ENCODE results near the gene HAVCR2.
"Not testable (repeated sequence)": the region's sequence is repeated elsewhere in the genome, so short reads cannot be mapped to it uniquely, and the experiment has no call there.

The HAVCR2 gene

DNA sequence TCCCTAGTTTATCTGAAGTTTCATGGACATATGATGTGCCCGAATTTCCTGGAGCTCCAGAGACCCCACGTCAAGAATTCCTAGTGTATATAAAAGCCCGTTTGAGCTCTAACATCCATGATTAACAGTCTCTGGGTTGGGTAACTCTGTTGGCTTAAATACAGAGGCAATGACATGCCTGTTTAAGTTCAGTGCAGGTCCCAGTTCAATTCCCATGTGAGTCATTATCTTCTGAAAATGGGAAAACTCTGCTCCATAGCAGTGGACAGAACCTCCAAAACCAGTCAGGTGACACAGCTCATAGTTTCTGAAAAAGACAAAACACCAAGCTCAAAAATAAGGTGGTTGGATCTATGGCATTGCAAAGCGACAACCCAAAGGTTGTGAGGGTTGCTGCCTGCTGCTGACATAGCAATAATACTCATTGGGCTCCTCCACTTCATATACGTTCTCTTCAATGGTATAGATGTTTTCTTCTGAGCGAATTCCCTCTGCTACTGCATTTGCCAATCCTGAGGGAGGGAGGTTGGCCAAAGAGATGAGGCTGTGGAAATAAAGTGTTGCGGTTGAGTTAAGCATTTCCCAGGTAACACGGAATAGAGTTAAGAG is 22.0 kb downstream of the HAVCR2 start:
- DNase-seq = no peak

DNA sequence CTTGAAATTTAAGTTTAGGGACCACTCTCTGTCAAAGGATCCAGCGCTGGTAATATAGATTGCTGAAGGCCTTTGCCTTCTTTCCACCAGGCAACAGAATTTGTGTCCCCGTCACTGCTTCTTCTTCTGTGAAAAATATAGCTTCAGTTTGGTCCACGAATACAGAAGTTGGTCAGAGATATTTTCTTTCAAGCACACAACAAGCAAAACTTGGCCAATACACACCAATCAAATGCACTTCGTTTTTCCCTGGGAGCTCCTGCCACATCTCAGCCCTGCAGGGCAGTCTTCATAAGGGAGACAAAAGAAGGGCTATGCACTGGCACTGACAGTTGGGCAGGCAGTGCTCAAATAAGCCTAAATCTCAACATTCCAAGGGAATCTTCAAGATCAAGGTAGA is 22.9 kb downstream of the HAVCR2 start:
- DNase-seq = no peak

DNA sequence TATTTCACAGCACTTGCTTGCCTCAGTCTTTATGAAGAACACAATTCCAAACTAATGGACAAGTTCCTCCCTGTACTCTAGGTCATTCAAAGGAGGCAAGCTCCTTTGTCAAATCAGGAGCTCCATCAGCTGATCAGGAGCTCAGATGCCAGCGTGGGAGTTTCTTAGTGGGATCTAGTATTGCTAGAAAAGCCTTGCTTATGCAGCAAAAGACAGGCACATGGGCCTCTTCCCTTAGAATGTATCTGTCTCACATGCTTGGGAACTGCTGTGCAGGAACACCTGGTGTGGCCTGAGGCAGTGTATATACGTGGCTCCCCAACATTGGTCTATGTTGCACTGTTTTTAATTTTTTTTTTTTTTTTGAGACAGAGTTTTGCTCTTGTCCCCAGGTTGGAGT is 28.6 kb downstream of the HAVCR2 start:
- no peak for DNase-seq

DNA sequence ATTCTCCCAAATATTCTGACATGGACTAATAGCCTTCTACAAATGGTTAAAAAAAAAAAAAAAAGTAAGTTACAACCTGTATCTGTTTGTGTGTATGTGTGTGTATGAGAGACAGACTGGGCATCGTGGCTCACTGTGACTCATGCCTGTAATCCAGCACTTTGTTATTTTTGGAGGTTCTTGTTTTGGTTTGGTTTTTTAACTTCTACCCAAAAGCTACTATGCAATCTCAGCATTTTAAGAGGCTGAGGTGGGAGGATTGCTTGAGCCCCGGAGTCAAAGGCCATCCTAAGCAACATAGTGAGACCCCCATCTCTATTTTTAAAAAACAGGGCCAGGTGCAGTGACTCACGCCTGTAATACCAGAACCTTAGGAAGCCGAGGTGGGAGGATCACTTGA is 32.3 kb downstream of the HAVCR2 start:
- no peak for DNase-seq

DNA sequence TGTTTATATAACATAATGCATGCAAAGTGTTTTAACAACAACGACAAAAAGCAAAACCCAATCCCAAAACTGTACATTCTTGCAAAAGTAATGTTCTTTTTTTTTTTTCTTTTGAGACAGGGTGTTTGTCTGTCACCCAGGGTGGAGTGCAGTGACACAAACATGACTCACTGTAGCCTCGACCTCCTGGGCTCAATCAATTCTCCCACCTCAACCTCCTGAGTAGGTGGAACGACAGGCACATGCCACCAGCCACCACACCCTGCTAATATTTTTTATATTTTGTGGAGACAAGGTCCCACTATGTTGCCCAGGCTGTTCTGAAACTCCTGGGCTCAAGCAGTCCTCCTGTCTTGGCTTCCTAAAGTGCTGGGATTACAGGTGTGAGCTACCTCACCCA is 36.3 kb downstream of the HAVCR2 start:
- DNase-seq = no peak

DNA sequence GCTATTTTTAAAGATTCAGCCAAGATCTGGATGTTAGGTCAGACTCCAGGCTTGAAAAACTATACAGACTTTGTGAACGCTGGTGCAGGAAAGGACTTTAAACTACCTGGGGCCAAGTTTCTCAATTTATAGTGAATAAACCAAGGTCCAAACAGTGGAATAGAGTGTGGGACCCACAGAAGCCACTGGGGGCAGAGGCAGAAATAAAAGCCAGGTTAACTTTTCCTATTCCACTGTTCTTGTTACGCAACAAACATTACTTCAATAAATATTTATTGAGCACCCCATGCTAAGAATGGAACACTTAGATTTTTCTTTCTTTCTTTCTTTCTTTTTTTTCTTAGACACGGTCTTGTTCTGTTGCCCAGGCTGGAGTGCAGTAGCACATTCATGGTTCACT is 38.9 kb downstream of the HAVCR2 start:
- DNase-seq = no peak

DNA sequence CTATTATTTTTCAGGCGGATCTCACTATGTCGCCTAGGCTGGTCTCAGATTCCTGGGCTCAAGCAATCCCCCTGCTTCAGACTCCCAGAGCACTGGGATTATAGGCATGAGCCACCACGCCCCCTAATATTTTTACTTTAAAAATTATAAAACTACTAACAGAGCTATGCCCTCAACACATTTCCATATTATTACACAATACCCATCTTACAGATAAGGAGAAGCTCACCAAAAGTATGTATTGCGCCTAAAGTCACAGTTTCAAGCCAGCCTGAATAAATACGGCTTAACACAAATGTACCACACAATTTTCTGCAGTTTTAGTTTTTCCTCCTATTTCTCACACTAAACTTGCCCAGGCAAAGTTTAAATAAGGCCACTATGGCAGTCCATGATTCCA is 40.1 kb downstream of the HAVCR2 start:
- no peak for DNase-seq

DNA sequence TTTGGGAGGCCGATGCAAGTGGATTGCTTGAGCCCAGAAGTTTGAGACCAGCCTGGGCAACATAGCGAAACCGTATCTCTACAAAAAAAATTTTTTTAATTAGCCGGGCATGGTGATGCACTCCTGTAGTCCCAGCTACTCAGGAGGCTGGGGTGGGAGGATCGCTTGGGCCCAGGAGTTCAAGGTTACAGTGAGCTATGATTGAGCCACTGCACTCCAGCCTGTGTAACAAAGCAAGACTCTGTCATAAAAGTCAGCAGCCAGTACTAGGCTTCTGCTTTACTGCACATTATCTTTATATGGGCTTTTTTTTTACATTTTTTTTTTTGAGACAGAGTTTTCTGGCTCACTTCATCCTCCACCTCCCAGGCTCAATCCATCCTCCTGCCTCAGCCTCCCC is 40.5 kb downstream of the HAVCR2 start:
- no peak for DNase-seq

DNA sequence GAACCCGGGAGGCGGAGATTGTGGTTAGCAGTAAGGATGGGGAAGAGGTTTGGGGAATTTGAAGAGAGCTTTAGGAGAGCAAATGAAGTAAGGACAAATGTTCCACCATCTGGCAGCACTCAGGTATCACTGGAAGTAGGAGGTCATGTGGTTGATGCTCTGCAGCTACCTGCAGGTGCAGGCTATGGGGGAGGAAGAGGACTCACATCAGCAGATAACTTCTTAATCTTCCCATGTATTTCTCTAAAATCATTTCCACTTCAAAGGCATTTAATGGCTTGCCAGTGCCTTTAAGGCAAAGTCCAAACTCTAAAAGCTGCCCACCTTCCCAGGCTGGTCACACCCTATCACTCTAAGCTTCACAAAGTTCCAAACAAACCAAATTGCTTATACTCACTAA is 41.8 kb downstream of the HAVCR2 start:
- no peak for DNase-seq

DNA sequence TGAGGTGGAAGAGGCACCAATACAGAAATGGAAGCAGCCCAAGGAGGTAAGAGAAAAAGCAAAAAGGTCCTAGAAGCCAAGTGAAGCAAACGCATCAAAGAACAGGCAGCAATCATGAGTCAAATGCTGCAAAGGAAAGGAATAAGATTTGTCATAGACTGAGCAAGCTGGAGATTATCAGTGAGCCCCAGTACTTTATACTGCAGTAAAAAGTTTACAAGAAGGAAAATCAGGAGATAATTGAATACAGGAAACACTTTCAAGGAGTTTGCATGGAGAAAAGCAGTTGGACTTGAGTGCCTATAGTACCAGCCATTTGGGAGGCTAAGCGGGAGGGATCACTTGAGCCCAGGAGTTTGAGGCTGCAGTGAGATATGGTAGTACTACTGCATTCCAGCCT is 42.8 kb downstream of the HAVCR2 start:
- DNase-seq = no peak

DNA sequence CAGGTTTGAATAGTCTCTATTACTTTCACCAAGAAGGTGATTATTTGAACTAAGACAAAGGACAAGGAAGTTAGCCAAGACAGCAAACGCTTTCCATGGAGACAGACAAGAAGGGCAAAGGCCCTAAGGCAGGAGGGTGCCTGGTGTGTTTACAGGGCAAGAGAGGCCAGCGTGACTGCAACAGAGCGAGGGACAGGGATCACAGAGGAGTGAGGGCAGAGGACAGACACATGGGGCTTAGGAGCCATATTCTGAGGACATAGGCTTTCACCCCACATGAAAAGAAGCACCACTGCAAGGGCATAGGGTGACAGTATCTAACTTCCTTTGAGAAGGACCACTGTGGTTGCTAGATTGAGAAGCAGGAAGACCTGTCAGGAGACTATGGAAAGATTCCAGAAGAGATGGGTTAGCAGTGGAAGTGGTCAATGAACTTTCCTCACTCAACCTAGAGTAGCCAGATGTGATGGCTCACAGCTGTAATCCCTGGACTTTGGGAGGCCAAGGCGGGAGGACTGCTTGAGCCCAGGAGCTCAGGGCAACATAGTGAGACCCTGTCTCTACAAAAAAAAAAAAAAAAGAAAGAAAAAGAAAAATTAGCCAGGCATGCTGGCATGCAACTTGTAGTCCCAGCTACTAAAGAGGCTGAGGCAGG is 44.9 kb downstream of the HAVCR2 start:
- DNase-seq = no peak

DNA sequence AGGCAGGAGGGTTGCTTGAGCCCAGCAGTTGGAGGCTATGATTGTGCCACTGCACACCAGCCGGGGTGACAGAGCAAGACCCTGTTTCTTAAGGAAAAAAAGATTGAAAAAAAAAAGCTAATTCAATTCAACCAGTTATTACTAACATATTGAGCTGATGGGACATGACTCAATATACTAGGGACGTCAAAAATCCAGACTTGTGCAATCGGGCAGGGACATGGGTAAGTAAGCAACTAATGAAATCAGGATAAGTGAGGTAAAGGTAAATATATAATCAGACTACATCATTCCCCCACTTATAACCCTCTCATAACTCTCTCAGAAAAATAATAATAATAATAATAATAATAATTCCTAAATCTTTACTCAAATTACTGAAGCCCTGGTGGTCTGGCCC is 49.0 kb downstream of the HAVCR2 start:
- no peak for DNase-seq

DNA sequence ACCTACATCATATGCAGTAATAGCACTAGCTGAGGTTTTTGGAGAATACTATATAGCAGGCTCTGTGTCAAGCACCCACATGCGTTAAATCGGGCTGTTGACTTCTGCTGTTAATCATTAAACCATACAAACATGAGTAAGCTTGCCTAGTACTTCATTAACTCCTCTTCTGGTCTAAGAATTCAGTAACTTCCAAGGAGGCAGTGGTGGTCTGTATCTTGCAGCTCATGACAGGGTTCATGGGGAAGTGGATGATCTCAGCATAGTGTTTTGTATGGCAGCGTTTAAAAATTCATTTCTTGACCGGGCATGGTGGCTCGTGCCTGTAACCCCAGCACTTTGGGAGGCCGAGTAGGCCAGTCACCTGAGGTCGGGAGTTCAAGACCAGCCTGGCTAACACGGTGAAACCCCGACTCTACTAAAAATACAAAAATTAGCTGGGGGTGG is 49.7 kb downstream of the HAVCR2 start, which contains the start of gene HAVCR1:
Gene HAVCR1, minus strand, starts transcription at position 24 of the 447 bp plus-strand sequence. CDS start 1,173 bp downstream, outside the sequence.
- no peak for DNase-seq

DNA sequence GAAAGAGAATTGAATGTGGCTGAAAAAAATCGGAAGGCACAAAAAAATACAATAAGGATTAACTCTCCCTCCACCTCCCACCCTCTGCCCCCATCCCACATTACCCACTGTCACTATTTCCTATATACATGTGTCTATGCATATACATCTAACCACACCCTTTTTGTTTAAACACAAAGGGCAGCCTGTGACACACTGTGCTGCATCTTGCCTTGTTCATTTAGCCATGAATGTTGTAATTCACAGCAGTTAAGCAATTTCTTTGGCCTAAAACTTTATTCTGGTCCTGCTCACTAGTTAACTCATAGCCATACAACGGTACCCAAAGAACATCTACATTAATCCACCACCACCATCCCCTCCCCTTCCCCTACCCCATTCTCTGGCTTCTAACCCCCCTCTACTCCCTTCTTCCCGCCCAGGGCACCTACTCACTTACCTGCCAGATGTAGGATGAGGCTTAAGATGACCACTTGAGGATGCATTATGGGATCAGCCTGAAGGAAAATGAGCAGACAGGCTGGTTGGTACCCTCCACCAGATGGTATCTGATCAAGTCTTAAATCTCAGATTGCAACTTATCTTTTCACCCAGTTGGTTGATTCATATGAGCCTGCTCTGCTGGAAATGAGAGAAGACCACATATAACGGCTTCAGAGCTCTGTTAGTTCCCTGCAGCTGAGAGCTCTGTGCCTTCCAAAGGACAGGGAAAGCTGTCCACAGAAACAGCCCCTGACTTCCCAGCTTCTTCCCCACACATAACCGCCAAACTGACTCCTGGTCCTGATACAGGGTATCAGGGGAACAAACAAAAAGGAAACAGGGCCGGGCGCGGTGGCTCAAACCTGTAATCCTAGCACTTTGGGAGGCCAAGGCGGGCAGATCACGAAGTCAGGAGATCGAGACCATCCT is 51.1 kb downstream of the HAVCR2 start:
- no peak for DNase-seq

DNA sequence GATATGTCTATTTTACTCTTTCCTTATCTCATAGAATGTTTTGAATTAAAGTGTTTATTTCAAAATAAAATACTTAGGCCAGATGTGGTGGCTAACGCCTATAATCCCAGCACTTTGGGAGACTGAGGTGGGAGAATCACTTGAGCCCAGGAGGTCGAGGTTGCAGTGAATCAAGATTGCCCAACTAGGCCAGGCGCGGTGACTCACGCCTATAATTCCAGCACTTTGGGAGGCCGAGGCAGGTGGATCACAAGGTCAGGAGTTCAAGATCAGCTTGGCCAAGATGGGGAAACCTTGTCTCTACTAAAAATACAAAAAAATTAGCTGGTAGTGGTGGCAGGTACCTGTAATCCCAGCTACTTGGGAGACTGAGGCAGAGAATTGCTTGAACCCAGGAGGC is 52.0 kb downstream of the HAVCR2 start:
- not testable (repeated sequence) for DNase-seq

DNA sequence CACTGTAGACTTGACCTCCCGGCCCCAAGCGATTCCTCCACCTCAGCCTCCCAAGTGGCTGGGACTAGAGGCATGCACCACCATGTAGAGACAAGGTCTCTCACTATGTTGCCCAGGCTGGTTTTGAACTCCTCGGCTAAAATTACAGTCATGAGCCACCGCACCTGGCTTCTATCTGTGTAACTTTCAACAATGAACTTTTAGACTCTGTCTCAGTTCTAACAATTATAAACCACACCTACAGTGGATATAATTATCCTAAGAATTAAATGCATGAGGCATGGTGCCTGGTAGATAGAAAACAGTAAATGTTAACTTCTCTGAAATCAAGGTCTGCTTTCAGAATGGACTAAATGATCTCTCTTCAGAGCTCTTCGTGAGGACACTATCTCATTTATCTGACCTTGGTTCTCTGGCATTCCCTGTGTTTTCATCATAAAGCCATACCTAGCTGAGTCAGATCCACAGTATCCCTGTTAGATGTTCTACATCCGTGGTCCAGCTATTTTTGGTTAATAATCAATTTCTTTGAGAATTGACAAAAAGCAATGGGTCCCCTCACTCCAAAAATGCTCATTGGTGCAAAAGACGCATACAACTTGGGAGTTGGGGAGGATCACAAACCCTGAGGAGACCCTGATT is 57.1 kb downstream of the HAVCR2 start:
- DNase-seq = no peak

DNA sequence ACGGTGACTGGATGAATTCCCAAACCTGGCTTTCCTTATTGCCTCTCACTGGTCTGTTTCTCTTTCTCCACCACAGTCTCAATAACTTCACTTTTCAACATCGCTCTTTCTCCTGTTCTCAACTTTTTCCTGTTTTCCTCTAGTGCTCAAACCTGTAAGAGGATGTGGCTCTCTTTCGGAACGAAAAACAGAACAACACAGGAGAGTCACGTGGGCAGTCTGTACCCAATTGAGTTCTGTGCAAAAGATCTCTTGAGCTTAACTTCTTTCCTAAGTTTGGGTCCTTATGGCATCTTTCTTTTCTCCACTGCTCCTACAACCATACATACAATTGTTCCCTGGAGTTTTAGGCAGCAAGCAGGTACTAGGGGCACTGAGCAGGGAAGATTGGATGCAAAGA is 58.8 kb downstream of the HAVCR2 start:
- DNase-seq = no peak

DNA sequence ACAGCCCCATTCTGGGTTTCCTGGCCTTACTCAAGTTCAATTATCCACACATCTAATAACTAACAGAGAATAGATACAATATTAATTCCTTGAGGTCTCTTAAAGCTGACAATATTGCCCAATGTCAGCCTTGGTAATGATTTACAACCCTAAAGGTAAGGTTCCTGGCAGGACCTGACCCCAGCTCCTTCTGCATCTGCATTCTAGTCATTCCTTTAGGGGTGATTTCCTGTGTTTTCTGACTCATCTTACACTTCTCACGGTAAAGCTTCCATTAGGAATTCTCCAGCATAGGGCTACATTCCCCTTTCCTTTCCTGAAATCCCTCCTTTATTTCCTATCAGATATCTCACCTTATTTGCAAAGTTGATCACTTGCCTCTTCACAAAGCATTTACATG is 59.2 kb downstream of the HAVCR2 start:
- DNase-seq = no peak

DNA sequence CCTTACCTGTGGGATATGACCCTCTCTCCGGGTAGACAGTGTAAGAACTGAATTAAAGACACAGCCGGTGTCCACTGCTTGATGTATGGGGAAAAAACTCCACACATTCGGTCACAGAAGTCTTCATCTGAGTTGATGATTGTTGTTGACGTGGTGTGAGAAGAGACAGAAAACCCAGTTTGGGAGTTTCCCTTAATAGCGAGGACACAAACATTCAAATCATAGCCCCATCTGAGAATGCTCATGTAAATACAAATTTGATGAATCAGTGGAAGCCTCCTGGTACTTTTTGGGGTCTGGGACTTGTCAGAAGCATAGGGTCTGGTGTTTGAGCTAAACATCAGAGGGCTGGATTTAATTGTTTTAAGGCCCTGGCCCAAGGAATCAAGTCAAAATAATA is 60.9 kb downstream of the HAVCR2 start:
- DNase-seq = no peak

DNA sequence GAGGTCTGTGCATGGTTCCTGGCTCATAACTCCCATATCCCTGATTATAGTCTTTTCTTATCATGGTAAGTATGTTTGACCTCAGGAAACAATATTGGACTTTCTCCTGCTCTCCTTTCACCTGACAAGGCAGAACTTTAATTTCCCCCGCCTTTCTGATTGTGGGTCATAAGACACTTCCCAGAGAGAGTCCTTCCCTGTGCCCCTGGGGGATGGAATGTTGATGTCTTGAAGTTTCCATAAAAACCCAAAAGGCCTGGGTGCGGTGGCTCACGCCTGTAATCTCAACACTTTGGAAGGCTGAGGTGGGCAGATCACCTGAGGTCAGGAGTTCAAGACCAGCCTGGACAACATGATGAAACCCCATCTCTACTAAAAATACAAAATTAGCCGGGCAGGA is 61.8 kb downstream of the HAVCR2 start:
- not testable (repeated sequence) for DNase-seq

DNA sequence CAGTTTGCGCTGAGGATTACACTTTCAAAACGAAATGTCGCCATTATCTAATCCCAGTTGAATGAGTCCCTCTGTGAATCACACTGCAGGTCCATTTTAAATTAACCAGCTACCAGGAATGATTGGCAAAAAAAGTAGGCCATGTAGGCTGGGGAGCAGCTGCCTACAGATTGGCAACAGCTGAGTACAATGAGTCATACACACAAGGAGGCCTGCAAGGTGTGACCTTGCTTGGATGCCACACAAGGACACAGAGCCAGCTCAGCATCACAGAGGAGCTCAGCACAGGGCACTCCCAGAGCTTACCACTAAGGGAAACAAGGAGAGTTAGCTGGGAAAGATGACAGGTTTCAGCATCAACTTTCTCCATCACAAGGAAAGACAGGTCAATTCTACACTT is 62.8 kb downstream of the HAVCR2 start:
- DNase-seq = no peak

DNA sequence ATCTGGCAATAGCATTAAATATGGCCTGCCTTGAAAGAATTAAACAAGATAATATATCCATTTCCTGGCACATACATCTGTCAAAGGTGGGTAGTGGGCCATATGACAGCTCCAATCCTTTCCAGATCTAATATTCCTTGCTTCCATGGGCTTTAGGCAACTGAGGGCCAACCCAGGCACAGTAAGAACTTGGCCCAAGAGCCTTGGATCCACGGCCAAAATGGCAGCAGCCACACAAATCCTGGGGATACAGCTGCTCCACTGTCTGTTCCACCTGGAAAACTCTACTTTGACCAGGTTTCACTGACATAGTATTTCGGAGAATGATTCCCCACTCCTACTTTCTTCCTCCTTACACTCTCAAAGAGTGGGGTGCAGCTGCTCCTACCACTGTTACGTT is 63.2 kb downstream of the HAVCR2 start:
- DNase-seq = no peak

DNA sequence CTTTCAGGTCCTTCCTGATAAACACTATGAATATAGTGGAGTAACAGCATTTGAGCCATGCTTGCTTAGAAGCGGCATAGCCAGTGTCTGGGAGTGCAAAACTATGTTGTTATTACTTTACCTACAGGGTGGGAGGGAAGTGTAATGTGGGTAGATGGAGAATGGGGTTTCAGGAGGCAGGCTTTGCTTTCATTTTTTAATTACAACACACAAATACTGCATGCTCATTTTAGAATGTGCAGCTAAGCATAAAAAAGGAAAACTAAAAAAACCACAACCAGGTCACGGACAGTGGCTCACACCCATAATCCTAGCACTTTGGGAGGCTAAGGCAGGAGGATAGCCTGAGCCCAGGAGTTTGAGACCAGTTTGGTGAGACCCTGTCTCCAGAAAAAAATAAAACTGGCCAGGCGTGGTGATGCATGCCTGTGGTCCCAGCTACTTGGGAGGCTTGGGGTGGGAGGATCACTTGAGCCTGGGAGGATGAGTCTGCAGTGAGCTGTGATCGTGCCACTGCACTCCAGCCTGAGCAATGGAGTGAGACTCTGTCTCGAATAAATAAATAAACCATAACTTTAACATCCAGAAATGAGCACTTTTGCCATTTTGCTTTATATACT is 70.2 kb downstream of the HAVCR2 start:
- no peak for DNase-seq

Measured in activated gamma-delta T cell (primary cell).